Measurements from ENCODE around the gene SRPK2. TPM values are rescaled to one million over a fixed set of nuclear protein-coding genes. Genes with fewer than 3 reads are reported as not detected.
"Not testable (repeated sequence)": the region's sequence is repeated elsewhere in the genome, so short reads cannot be mapped to it uniquely, and the experiment has no call there.

Gene SRPK2
- total RNA-seq, 1 donor from 2014 or later: 47.1 TPM

- intact Hi-C loops (cut with DNase I): no loop called here
- Histone ChIP-seq H3K27me3 (no peaks in the 10 kb centered on the region), H3K4me1 (no peaks in the 10 kb centered on the region), H3K9me3 (no peaks in the 10 kb centered on the region), H3K27ac (no peak overlapping the region), H3K36me3 (no peaks in the 10 kb centered on the region), H3K4me3 (no peak overlapping the region)
- TF ChIP-seq POLR2AphosphoS5 (IDR thresholded peaks at IDR 0.05; ENCODE audit: insufficient read depth in 1 of 2, low read depth in 1 of 2): no peak
- TF ChIP-seq POLR2A (IDR thresholded peaks at IDR 0.05): no peak
- TF ChIP-seq, protein P1, sequence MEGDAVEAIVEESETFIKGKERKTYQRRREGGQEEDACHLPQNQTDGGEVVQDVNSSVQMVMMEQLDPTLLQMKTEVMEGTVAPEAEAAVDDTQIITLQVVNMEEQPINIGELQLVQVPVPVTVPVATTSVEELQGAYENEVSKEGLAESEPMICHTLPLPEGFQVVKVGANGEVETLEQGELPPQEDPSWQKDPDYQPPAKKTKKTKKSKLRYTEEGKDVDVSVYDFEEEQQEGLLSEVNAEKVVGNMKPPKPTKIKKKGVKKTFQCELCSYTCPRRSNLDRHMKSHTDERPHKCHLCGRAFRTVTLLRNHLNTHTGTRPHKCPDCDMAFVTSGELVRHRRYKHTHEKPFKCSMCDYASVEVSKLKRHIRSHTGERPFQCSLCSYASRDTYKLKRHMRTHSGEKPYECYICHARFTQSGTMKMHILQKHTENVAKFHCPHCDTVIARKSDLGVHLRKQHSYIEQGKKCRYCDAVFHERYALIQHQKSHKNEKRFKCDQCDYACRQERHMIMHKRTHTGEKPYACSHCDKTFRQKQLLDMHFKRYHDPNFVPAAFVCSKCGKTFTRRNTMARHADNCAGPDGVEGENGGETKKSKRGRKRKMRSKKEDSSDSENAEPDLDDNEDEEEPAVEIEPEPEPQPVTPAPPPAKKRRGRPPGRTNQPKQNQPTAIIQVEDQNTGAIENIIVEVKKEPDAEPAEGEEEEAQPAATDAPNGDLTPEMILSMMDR (IDR thresholded peaks at IDR 0.05): no peak
- no peak for DNase-seq (ENCODE audit: extremely low spot score in 2 of 2)
Observed at GRCh38 chr7:105423987-105424386, 35.3 kb upstream of the SRPK2 start.

GRCh38 chr7:105413887-105414437 is 25.2 kb upstream of the SRPK2 start:
- Histone ChIP-seq H3K27me3 (no peaks in the 10 kb centered on the region), H3K4me1 (no peaks in the 10 kb centered on the region), H3K4me3 (no peak overlapping the region), H3K9me3 (no peaks in the 10 kb centered on the region), H3K27ac (no peak overlapping the region), H3K36me3 (no peaks in the 10 kb centered on the region)
- intact Hi-C loops (cut with DNase I): no loop called here
- TF ChIP-seq, protein P1 (IDR thresholded peaks at IDR 0.05): no peak
- no peak for TF ChIP-seq POLR2A (IDR thresholded peaks at IDR 0.05)
- TF ChIP-seq POLR2AphosphoS5 (IDR thresholded peaks at IDR 0.05; ENCODE audit: insufficient read depth in 1 of 2, low read depth in 1 of 2): no peak
- DNase-seq (ENCODE audit: extremely low spot score in 2 of 2): no peak

GRCh38 chr7:105410774-105411173 is 22.1 kb upstream of the SRPK2 start:
- intact Hi-C loops (cut with DNase I); H3K27me3 ChIP-seq; H3K27ac ChIP-seq; DNase-seq (ENCODE audit: extremely low spot score in 2 of 2); H3K36me3 ChIP-seq; H3K9me3 ChIP-seq; H3K4me1 ChIP-seq; H3K4me3 ChIP-seq: not testable (repeated sequence)

- H3K27me3 ChIP-seq; DNase-seq (ENCODE audit: extremely low spot score in 2 of 2); intact Hi-C loops (cut with DNase I); H3K27ac ChIP-seq; H3K4me3 ChIP-seq; H3K36me3 ChIP-seq; H3K9me3 ChIP-seq; H3K4me1 ChIP-seq: not testable (repeated sequence)
Observed at GRCh38 chr7:105409775-105410174, 21.1 kb upstream of the SRPK2 start.

GRCh38 chr7:105408791-105409410 is 20.2 kb upstream of the SRPK2 start:
- H3K4me3 ChIP-seq: no peak overlapping the region
- no peak overlapping the region for H3K27ac ChIP-seq
- intact Hi-C loops (cut with DNase I): no loop called here
- H3K27me3 ChIP-seq: no peaks in the 10 kb centered on the region
- no peaks in the 10 kb centered on the region for H3K36me3 ChIP-seq
- no peak for DNase-seq (ENCODE audit: extremely low spot score in 2 of 2)
- H3K9me3 ChIP-seq: no peaks in the 10 kb centered on the region
- TF ChIP-seq POLR2A (IDR thresholded peaks at IDR 0.05): no peak
- no peaks in the 10 kb centered on the region for H3K4me1 ChIP-seq

DNA sequence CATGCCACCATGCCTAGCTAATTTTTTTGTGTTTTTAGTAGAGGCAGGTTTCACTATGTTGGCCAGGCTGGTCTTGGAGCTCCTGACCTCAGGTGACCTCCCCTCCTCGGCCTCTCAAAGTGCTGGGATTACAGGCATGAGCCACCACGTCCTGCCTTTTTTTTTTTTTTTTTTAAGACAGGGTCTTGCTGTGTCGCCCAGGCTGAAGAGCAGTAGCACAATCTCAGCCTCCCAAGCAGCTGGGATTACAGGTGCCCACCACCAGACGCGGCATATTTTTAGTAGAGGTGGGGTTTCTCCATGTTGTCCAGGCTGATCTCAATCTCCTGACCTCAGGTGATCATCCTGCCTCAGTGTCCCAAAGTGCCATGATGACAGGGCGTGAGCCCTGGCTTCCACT is 14.4 kb upstream of the SRPK2 start:
- Histone ChIP-seq H3K36me3 (no peaks in the 10 kb centered on the region), H3K4me1 (peaks cover 4% of the 10 kb centered on the region), H3K27ac (no peak overlapping the region), H3K4me3 (no peak overlapping the region), H3K9me3 (no peaks in the 10 kb centered on the region), H3K27me3 (no peaks in the 10 kb centered on the region)
- TF ChIP-seq, protein P1 (IDR thresholded peaks at IDR 0.05): no peak
- TF ChIP-seq POLR2AphosphoS5 (IDR thresholded peaks at IDR 0.05; ENCODE audit: insufficient read depth in 1 of 2, low read depth in 1 of 2): no peak
- TF ChIP-seq POLR2A (IDR thresholded peaks at IDR 0.05): no peak
- no peak for DNase-seq (ENCODE audit: extremely low spot score in 2 of 2)
- intact Hi-C loops (cut with DNase I): no loop called here
